Measurements from ENCODE around the gene NPHP4.

- TF ChIP-seq CTCF (IDR thresholded peaks at IDR 0.05) (no peak), POLR2A (IDR thresholded peaks at IDR 0.05) (no peak)
Observed at GRCh38 chr1:5916572-5917280, 75.5 kb downstream of the NPHP4 start.
